Esophagus squamous epithelium (tissue), 4 donors: ENCODE measurements around the gene STK31.

Source experiments
- CTCF ChIP-seq, 6 experiments: fragments of 450-650 bp in 4 of 6; fragments of 200-600 bp in 2 of 6; sonication (generic) in 2 of 6; IDR thresholded peaks; one replicate each; pipeline ENCODE4 v1.5.1; 2016 to 2019; ENCODE audit warnings: antibody characterized with exemption in 6 of 6, mild to moderate bottlenecking in 4 of 6, moderate library complexity in 4 of 6
- POLR2A ChIP-seq, 4 donors: fragments of 450-650 bp; IDR thresholded peaks; one replicate each; pipeline ENCODE4 v1.6.1; 2017; ENCODE audit warnings: antibody characterized with exemption in 4 of 4, mild to moderate bottlenecking in 4 of 4, moderate library complexity in 3 of 4

- TF ChIP-seq CTCF (IDR thresholded peaks at IDR 0.05) (no peak), POLR2A (IDR thresholded peaks at IDR 0.05) (no peak)
Measured at GRCh38 chr7:23693224-23693623, 16.8 kb upstream of the STK31 start.
